ENCODE measurements around the gene GPC1. TPM values are rescaled to one million over a fixed set of nuclear protein-coding genes. Genes with fewer than 3 reads are reported as not detected.

Gene GPC1
- total and polyA plus RNA-seq, 2 experiments from 2014 or later = 9.0 to 46.2 TPM

GRCh38 chr2:240503848-240504247 is 68.4 kb downstream of the GPC1 start:
- no peak overlapping the region for H3K4me3 Mint-ChIP-seq
- H3K27ac Mint-ChIP-seq = no peak overlapping the region
- no peak for ATAC-seq
- H3K4me3 ChIP-seq = no peak overlapping the region
- DNase-seq (ENCODE audit: low spot score) = no peak
- H3K36me3 Mint-ChIP-seq (ENCODE audit: low read depth) = no peaks in the 10 kb centered on the region
- no peaks in the 10 kb centered on the region for H3K27me3 ChIP-seq (ENCODE audit: insufficient read depth)
- H3K4me1 Mint-ChIP-seq = no peaks in the 10 kb centered on the region
- H3K36me3 ChIP-seq (ENCODE audit: insufficient read depth) = no peaks in the 10 kb centered on the region
- H3K9me2 ChIP-seq (ENCODE audit: insufficient read depth) = 0 out of 2 replicates have a peak, but pooled peaks cover 3% of the 10 kb centered on the region
- peaks cover 8% of the 10 kb centered on the region for H3K27me3 Mint-ChIP-seq (ENCODE audit: insufficient read depth, low read depth, poor library complexity)
- H2AFZ ChIP-seq = no peak overlapping the region
- no peak overlapping the region for H3K4me2 ChIP-seq
- no peaks in the 10 kb centered on the region for H4K20me1 ChIP-seq (replicated peaks; ENCODE audit: insufficient read depth)
- no peaks in the 10 kb centered on the region for H3K79me2 ChIP-seq (replicated peaks; ENCODE audit: insufficient read depth)
- H3K27ac ChIP-seq (ENCODE audit: low read depth) = no peak overlapping the region
- no peaks in the 10 kb centered on the region for H3K9me3 Mint-ChIP-seq
- H3K4me1 ChIP-seq (ENCODE audit: insufficient read depth) = no peaks in the 10 kb centered on the region
- no peak for TF ChIP-seq STAT1 (IDR thresholded peaks at IDR 0.05; ENCODE audit: unreplicated experiment)
- no peak for TF ChIP-seq EZH2phosphoT487 (IDR thresholded peaks at IDR 0.05; ENCODE audit: unreplicated experiment)
- no peak for TF ChIP-seq CREB1 (CRISPR knock-in tag; IDR thresholded peaks at IDR 0.05; ENCODE audit: low read depth)
- TF ChIP-seq ZNF114 (CRISPR knock-in tag; IDR thresholded peaks at IDR 0.05) = no peak
- TF ChIP-seq ZNF331 (CRISPR knock-in tag; IDR thresholded peaks at IDR 0.05; ENCODE audit: low read depth) = no peak
- TF ChIP-seq NANOG (IDR thresholded peaks at IDR 0.05; ENCODE audit: borderline replicate concordance) = no peak
- H3F3A ChIP-seq (replicated peaks; ENCODE audit: low read depth) = no peaks in the 10 kb centered on the region

- no peak overlapping the region for H3K4me3 Mint-ChIP-seq
- H3K36me3 Mint-ChIP-seq (ENCODE audit: low read depth) = no peaks in the 10 kb centered on the region
- TF ChIP-seq REST (IDR thresholded peaks at IDR 0.05; ENCODE audit: unreplicated experiment) (no peak), ZNF114 (CRISPR knock-in tag; IDR thresholded peaks at IDR 0.05) (no peak), EZH2phosphoT487 (IDR thresholded peaks at IDR 0.05; ENCODE audit: unreplicated experiment) (no peak), POLR2AphosphoS5 (IDR thresholded peaks at IDR 0.05; ENCODE audit: low read depth) (no peak), EZH2 (IDR thresholded peaks at IDR 0.05; ENCODE audit: low read depth, unreplicated experiment) (no peak), ZNF331 (CRISPR knock-in tag; IDR thresholded peaks at IDR 0.05; ENCODE audit: low read depth) (no peak), STAT1 (IDR thresholded peaks at IDR 0.05; ENCODE audit: unreplicated experiment) (no peak), CTCF (conservative IDR thresholded peaks at IDR 0.05; ENCODE audit: low read depth in 2 of 2) (no peak), CREB1 (CRISPR knock-in tag; IDR thresholded peaks at IDR 0.05; ENCODE audit: low read depth) (no peak), JUNB (IDR thresholded peaks at IDR 0.05; ENCODE audit: unreplicated experiment) (no peak)
These were observed 70.4 kb downstream of the GPC1 start for GRCh38 chr2:240505910-240506309.

More at GRCh38 chr2:240505910-240506309, 70.4 kb downstream of the GPC1 start:
- H2AFZ ChIP-seq = no peak overlapping the region
- H3K4me3 ChIP-seq = no peak overlapping the region
- no peaks in the 10 kb centered on the region for H3K79me2 ChIP-seq (replicated peaks; ENCODE audit: insufficient read depth)
- no peaks in the 10 kb centered on the region for H3K4me1 ChIP-seq (ENCODE audit: insufficient read depth)
- H3K9me2 ChIP-seq (ENCODE audit: insufficient read depth) = 0 out of 2 replicates have a peak, but pooled peaks cover 4% of the 10 kb centered on the region
- no peak overlapping the region for H3K4me2 ChIP-seq
- no peak overlapping the region for H3K27ac ChIP-seq (ENCODE audit: low read depth)
- Mint-ChIP-seq H3K27ac (no peak overlapping the region), H3K9me3 (no peaks in the 10 kb centered on the region), H3K27me3 (ENCODE audit: insufficient read depth, low read depth, poor library complexity) (peaks cover 9% of the 10 kb centered on the region), H3K4me1 (no peaks in the 10 kb centered on the region; the same call in 2 of the 3 replicates)
- DNase-seq (ENCODE audit: low spot score) (no peak), ATAC-seq (no peak)
- H3F3A ChIP-seq (replicated peaks; ENCODE audit: low read depth) = no peaks in the 10 kb centered on the region
- no peaks in the 10 kb centered on the region for H3K27me3 ChIP-seq (ENCODE audit: insufficient read depth)
- no peaks in the 10 kb centered on the region for H4K20me1 ChIP-seq (replicated peaks; ENCODE audit: insufficient read depth)
- no peaks in the 10 kb centered on the region for H3K36me3 ChIP-seq (ENCODE audit: insufficient read depth)
